ENCODE data around the gene TRABD2B. TPM values are rescaled to one million over a fixed set of nuclear protein-coding genes. Genes with fewer than 3 reads are reported as not detected.

The TRABD2B gene
- total RNA-seq, 1 experiment from 2014 or later, result not detected

DNA sequence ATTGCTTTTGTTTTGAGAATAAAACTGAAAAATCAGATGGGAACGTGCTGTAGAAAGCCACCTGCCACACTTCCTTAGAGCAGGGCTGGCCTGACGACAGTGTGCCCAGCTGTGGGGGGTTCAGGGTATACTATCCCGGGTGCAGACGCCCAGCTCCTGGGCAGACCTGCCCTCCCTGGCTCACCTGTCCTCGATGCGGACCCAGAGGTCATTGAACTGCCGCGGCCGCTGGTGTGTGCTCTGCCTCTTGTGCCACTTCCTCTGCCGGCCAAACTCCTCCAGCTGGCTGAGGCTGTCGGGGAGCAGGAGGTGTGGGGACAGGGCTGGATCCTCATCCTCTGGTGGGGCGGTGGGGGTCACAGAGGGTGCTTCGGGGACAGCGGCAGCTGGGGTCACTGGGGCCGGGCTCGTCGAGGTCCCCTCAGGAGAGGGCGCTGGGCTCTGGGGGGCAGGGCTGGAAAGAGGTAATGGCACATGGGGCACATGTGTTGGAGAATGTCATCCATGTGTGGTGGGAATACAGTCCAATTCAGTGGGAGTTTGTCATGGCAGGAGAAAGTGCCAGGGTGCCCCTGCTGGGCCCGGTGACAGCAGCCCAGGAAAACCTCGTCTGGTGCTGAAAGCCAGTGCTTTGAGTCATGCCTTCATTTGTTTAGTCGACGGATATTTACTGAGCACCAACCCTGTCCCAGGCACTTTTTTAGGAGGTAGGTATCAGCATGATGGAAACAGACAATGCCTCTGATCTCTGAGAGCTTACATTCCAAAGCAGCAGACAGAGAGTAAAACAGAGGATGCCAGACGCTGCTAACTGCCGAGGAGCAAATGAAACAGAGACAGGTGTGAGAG is 222.0 kb downstream of the TRABD2B start:
- no peak for TF ChIP-seq CTCF (conservative IDR thresholded peaks at IDR 0.05; ENCODE audit: low read depth, low read length)
- no peak for TF ChIP-seq EZH2 (IDR thresholded peaks at IDR 0.05; ENCODE audit: borderline replicate concordance, low read depth, low read length, poor library complexity, severe bottlenecking)
- no TSS peak for BruUV-seq (replicated peaks)
- intact Hi-C loops (cut with micrococcal nuclease; ENCODE audit: unreplicated experiment), result no loop called here

DNA sequence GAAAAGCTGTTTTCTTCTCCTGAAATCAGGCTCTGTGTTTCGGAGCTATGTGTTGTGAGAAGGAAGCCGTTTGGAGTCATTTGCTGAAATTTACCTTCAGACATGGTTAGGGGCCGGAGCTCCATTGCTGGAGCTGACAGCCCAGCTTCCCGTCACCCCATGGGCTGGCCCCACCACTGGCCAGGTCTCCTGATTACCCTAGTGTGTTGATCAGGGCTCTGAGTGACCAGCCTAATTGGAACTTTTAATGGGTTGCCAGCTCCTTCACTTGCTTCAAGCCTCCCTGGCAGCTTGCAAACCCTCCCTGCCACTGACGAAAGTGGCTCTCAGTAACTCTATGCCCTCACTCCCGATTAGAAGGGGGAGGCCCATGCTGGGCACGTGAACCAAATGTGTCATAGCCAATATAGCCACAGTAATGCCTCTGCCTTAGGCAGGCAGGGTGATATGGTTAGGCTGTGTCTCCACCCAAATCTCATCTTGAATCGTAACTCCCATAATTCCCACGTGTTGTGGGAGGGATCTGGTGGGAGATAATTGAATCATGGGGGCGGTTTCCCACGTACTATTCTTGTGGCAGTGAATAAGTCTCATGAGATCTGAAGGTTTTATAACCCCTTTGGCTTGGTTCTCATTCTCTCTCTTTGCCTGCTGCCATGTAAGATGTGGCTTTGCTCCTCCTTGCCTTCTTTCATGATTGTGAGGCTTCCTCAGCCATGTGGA is 224.1 kb downstream of the TRABD2B start:
- no TSS peak for BruUV-seq (replicated peaks)
- intact Hi-C loops (cut with micrococcal nuclease; ENCODE audit: unreplicated experiment), result no loop called here
- POLR2A ChIA-PET (ENCODE audit: low non-redundant PET), result no interaction called here
- no peak for DNase-seq (ENCODE audit: low spot score)
- CTCF ChIA-PET, result no interaction called here
- Histone ChIP-seq H3K9me3 (ENCODE audit: low read depth, low read length, poor library complexity, severe bottlenecking) (no peaks in the 10 kb centered on the region), H3K4me1 (ENCODE audit: insufficient read depth, low read length, poor library complexity, severe bottlenecking) (no peaks in the 10 kb centered on the region), H3K27me3 (replicated peaks; ENCODE audit: insufficient read depth, low read depth, low read length, poor library complexity) (no peaks in the 10 kb centered on the region), H3K27ac (ENCODE audit: low read depth, low read length, poor library complexity, severe bottlenecking) (no peak overlapping the region), H3K4me3 (ENCODE audit: low read depth, low read length, poor library complexity, severe bottlenecking) (no peak overlapping the region), H3K36me3 (ENCODE audit: insufficient read depth, low read length, poor library complexity, severe bottlenecking) (no peaks in the 10 kb centered on the region)
- no peak for TF ChIP-seq CTCF (conservative IDR thresholded peaks at IDR 0.05; ENCODE audit: low read depth, low read length)
- no peak for TF ChIP-seq EZH2 (IDR thresholded peaks at IDR 0.05; ENCODE audit: borderline replicate concordance, low read depth, low read length, poor library complexity, severe bottlenecking)

More for the DNA sequence above, 222.0 kb downstream of the TRABD2B start:
- no peaks in the 10 kb centered on the region for H3K9me3 ChIP-seq (ENCODE audit: low read depth, low read length, poor library complexity, severe bottlenecking)
- no peak overlapping the region for H3K27ac ChIP-seq (ENCODE audit: low read depth, low read length, poor library complexity, severe bottlenecking)
- ChIA-PET CTCF (no interaction called here), POLR2A (ENCODE audit: low non-redundant PET) (no interaction called here)
- no peaks in the 10 kb centered on the region for H3K27me3 ChIP-seq (replicated peaks; ENCODE audit: insufficient read depth, low read depth, low read length, poor library complexity)
- no peak for DNase-seq (ENCODE audit: low spot score)
- no peaks in the 10 kb centered on the region for H3K36me3 ChIP-seq (ENCODE audit: insufficient read depth, low read length, poor library complexity, severe bottlenecking)
- H3K4me3 ChIP-seq (ENCODE audit: low read depth, low read length, poor library complexity, severe bottlenecking), result no peak overlapping the region
- H3K4me1 ChIP-seq (ENCODE audit: insufficient read depth, low read length, poor library complexity, severe bottlenecking), result no peaks in the 10 kb centered on the region

DNA sequence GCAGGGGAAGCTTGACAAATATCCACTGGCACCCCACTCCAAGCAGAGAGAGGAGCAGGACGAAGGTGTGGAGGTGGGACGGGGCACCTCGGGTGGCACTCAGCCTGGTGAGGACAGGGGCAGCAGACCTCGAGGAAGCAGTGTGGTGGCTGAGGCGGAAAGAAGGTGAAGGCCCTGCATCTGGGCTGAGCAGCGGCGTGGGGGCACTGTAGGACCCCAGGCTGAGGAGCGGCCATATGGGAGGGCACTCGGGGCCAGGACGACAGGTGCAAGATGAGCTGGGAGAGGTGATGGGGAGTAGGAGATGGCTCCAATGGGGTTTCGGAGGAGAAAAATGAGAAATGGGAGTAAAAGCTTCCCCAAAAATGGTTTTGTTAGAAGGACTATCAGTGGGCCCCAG is 224.9 kb downstream of the TRABD2B start:
- DNase-seq (ENCODE audit: low spot score), result no peak
- intact Hi-C loops (cut with micrococcal nuclease; ENCODE audit: unreplicated experiment), result no loop called here
- no peaks in the 10 kb centered on the region for H3K4me1 ChIP-seq (ENCODE audit: insufficient read depth, low read length, poor library complexity, severe bottlenecking)
- H3K36me3 ChIP-seq (ENCODE audit: insufficient read depth, low read length, poor library complexity, severe bottlenecking), result no peaks in the 10 kb centered on the region
- TF ChIP-seq CTCF (conservative IDR thresholded peaks at IDR 0.05; ENCODE audit: low read depth, low read length) (no peak), EZH2 (IDR thresholded peaks at IDR 0.05; ENCODE audit: borderline replicate concordance, low read depth, low read length, poor library complexity, severe bottlenecking) (no peak)
- CTCF ChIA-PET, result no interaction called here
- no TSS peak for BruUV-seq (replicated peaks)
- POLR2A ChIA-PET (ENCODE audit: low non-redundant PET), result no interaction called here
- no peaks in the 10 kb centered on the region for H3K27me3 ChIP-seq (replicated peaks; ENCODE audit: insufficient read depth, low read depth, low read length, poor library complexity)
- H3K27ac ChIP-seq (ENCODE audit: low read depth, low read length, poor library complexity, severe bottlenecking), result no peak overlapping the region
- no peak overlapping the region for H3K4me3 ChIP-seq (ENCODE audit: low read depth, low read length, poor library complexity, severe bottlenecking)
- H3K9me3 ChIP-seq (ENCODE audit: low read depth, low read length, poor library complexity, severe bottlenecking), result no peaks in the 10 kb centered on the region

Data from A673 (cell line).